Medulla oblongata (tissue), 1 donor: Measurements from ENCODE around the gene PLXND1.

Experiments
- DNase-seq: peaks from one replicate; pipeline ENCODE4 v3.0.0-alpha.2; 2015; ENCODE audit errors: extremely low spot score

The PLXND1 gene

GRCh38 chr3:129505341-129505740, 101.1 kb downstream of the PLXND1 start:
- no peak for DNase-seq
